ENCODE measurements around the gene PEX6. TPM values are rescaled to one million over a fixed set of nuclear protein-coding genes. Genes with fewer than 3 reads are reported as not detected.
"Not testable (repeated sequence)": the region's sequence is repeated elsewhere in the genome, so short reads cannot be mapped to it uniquely, and the experiment has no call there.

The PEX6 gene
- polyA plus RNA-seq, 3 donors = 11.4 to 21.5 (median 15.0) TPM

DNA sequence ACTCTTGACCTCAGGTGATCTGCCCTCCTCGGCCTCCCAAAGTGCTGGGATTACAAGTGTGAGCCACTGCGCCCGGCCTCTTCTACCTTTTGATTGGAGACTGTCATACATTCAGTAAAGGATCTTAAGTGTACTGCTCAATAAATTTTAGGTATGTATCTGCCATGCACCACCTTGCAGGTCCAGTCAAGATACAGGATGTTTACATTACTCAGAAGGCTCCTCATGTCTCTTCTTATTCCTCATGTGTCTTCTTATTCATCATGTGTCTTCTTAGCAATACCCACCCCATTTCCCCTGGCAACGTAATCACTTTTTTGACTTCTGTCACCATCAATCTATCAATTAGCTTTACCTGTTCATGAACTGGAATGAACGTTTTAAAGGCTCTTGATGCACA lies 26.9 kb upstream of the PEX6 start:
- WGBS, 3 donors = 88 to 91% (median 89%) methylated on average over 5 of the region's 5 CpGs

DNA sequence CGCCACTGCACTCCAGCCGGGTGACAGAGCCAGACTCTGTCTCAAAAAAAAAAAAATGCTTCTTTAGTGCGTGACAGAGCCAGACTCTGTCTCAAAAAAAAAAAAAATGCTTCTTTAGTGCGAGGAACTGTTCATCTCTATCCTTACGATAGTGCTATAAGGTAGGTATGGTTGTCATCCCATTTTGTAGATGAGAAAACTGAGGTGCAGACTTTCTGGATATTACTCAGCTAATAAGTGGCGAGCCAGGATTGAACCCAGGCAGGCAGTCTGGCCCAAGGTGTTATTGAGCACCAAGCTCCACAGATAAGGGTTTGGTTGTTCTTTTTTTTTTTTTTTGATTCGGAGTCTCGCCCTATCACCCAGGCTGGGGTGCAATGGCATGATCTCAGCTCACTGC lies 22.9 kb upstream of the PEX6 start:
- 91 to 96% (median 94%) methylated on average over 8 of the region's 8 CpGs for WGBS, 3 donors
- no peak overlapping the region for H3K27ac ChIP-seq (ENCODE audit: low read depth, low read length)

More for the DNA sequence above, 26.9 kb upstream of the PEX6 start:
- H3K27ac ChIP-seq (ENCODE audit: low read depth, low read length) = no peak overlapping the region

DNA sequence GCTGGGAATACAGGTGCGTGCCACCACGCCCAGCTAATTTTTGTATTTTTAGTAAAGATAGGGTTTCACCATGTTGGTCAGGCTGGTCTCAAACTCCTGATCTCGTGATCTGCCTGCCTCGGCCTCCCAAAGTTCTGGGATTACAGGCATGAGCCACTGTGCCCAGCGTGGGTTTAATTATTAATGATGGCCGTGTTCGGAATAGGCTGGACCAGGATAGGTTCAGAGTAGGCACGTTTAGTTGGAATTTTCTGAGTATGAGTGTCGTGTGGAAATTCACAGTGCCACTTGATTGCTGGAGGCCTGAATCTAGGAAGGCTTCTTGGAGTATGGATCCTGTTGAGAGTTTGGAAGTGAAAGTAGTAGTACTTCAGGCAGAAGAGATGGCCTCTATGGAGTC lies 19.2 kb upstream of the PEX6 start:
- not testable (repeated sequence) for H3K27ac ChIP-seq (ENCODE audit: low read depth, low read length)
- 86 to 96% (median 94%) methylated on average over 9 of the region's 9 CpGs for WGBS, 3 donors

DNA sequence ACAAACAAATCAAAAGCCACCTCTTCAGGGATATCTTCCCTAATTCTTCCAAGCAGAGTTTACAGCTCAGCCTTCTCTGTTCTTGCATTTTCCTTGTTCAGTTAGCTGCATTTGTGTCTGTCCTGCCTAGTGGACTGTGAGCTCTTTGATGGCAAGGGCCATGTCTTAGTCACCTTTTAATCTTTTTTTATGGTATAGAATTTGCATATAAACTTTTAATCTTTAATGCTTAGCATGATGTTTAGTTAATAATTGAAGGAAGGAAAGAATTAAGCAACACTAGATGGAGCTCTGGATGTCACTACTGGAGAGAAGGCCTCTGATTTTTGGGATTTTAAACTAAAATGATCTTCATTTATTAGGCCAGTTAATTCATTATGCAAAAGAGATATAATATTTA lies 17.5 kb upstream of the PEX6 start:
- H3K27ac ChIP-seq (ENCODE audit: low read depth, low read length) = no peak overlapping the region

DNA sequence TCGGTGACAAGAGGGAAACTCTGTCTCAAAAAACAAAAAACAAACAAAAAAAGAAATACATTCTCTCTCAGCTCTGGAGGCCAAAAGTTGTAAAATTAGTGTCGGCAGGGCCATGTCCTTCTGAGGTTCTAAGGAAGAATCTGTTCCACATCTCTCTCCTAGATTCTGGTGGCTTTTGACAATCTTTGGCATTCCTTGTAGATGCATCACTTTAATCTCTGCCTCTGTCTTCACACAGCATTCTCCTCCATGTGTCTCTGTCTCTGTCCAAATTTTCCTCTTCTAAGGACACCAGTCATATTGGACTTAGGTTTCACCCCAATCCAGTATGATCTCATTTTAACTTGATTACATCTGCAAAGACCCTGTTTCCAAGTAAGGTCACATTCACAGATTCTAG lies 14.5 kb upstream of the PEX6 start:
- 96 to 98% (median 96%) methylated on average over 2 of the region's 2 CpGs for WGBS, 3 donors
- H3K27ac ChIP-seq (ENCODE audit: low read depth, low read length) = no peak overlapping the region

DNA sequence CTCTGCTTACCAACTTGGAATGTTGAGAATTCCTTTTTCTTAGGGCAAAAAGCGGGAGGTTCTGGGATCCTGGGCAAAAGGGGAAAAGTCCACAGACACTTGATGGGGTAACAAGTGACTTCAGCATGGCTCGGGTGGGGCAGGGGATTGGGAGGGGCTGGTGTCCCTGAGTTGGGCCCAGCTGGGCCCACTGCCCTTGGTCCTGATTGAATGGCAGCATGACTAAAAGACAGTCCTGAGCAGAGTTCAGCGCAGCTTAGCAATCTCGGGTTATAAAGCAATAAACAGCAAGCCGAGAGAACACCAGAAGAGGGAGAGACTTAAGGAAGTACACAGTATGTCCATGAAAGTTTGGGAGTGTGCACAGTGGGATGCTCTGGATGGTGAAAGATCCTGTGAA lies 10.9 kb upstream of the PEX6 start:
- 80 to 94% (median 91%) methylated on average over 5 of the region's 5 CpGs for WGBS, 3 donors

DNA sequence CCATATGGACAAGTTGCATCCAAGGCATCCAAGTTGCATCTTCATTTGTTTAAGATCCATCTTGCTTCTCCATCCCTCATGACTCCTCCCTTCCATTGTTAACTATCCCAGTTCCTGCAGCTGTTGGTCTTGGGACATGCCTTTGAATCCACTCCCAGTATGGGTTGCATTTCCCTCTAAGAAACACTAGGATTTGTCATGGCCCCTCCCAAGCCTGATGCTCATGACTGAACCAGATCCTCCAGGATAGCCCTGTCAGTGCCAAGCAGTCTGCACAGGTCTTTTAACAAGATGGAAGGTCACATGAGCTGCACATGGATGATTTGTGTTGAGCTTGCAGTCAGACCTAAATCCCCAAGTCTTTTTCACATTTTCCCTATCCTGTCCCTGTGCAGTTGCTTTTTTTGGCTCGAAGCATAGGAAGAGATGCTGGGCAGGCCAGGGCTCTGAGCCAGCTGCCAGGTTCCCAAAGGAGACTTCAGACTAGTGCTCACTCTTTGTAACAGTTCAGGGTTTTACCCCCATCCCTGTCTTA lies 9.6 kb upstream of the PEX6 start:
- no peak overlapping the region for H3K27ac ChIP-seq (ENCODE audit: low read depth, low read length)
- WGBS, 3 donors = 30 to 67% (median 36%) methylated on average over 1 of the region's 1 CpG

More for the DNA sequence above, 10.9 kb upstream of the PEX6 start:
- no peak overlapping the region for H3K27ac ChIP-seq (ENCODE audit: low read depth, low read length)

DNA sequence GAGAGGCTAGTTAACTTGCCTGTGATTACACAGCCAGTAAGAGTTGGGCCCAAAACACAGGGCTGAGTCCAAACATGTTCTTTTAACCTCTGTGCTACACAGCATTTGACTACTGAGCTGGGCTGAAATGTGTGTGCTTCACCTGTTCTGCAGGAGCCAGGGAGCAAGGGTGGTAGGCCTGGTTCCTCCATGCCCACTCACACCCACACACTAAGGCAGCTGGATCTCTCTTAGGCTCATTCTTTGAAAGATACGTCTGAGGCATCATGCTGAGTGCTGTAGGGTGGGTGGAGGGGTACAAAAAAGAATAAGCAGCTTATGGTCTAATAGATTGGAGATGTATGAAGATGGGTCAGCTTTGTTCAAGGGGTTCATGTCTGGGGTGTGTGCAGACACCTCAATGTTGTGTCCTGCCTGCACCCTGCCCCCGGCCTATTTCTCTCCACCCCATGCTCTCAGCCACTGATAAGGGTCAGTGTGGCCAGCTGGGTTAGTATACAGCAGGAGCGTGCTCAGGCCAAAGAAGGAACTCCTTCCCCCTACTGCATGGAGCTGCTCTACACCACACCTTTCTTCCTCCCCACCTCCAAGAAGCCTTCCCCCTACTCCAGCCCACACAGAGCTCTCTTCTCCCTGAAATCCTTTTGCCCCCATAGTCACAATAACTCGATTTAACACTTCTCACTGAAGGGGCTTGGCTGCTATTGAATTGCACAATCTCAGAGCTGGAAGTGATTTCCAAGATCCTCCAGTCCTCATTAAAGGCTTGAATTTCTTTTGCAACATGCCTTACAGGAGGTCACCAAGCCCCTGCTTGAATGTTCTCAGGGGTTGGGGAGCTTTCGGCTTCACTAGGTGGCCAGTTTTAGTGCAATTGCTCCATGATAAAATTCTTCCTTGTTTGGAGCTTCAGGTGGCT lies 8.8 kb upstream of the PEX6 start:
- 58 to 69% (median 66%) methylated on average over 5 of the region's 5 CpGs for WGBS, 3 donors
- H3K27ac ChIP-seq (ENCODE audit: low read depth, low read length) = no peak overlapping the region

DNA sequence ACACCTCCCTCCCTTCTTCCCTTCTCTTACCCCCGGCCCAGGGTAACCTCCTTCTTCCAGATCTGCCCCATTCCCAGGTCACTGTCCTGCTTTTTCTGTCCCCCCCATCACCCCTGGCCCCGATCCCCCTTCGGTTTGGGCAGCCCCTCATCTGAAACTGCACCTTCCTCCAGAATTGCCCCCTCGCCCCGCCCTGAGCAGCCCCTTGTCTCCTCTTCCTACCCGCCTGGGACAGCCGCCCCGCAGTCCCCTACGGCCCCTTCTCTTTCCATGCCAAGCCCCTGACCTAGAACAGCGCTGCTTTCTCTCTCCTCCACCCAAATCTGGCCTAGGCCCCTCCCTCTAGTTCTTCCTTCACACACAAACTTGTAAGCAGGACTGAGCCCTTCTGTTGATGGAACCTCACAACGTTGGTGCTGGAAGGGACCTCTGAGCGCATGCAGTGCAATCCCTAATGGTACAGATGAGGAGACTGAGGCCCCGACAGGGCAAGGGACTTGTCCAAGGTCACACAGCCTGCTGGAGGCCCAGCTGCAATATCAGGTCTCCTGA lies 6.0 kb upstream of the PEX6 start:
- 10 to 11% (median 10%) methylated on average over 13 of the region's 13 CpGs for WGBS, 3 donors
- H3K27ac ChIP-seq (ENCODE audit: low read depth, low read length) = no peak overlapping the region

DNA sequence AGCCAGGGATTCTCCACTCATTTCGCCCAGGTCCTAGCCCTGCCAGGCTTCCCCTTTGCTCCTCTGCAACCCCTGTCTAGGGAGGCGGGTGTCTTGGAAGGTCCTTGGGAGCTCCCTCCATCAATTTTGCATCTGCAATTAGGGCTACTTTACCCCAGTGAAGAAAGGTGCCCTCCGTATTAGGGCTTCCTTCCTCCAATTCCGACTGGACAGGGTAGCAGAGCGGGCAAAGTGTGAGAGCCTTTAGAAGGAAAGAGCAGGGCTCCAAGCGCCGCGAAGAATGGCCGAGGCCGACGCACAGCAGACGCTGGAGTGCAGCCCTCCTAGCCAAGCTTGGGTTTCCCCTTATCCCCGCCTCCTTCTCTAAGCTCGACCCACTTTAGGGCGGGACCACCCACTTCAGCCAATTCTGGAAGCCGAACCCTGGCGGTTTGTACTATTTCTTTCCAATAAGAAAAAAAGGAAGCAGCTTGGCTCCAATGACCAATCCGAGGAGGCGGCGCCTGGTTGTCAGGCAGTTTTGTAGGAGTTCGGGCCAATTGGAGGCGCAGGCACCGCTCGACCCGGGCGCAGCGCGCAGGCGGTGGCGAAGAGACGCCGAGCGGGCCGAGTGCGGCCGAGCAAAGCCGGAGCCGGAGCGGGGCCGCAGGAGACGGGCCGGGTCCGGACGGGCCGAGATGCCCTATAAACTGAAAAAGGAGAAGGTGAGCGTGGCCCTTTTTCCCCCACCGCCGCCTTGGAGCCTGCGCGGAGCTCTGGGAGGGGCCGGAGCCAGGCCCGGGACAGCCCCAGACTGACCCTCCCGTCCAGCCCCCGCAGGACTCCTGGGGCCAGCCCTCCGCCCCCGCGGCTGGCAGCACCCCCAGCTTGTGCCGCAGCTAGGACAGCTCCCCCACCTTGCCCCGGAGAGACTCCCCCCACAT lies 5.3 kb upstream of the PEX6 start, which contains the start of gene PPP2R5D:
PPP2R5D (plus strand) TSS at position 570 of the 923 bp plus-strand sequence; CDS start at position 678, 108 bp downstream.
- 0 to 1% (median 1%) methylated on average over 48 to 59 of the region's 59 CpGs for WGBS, 3 donors

DNA sequence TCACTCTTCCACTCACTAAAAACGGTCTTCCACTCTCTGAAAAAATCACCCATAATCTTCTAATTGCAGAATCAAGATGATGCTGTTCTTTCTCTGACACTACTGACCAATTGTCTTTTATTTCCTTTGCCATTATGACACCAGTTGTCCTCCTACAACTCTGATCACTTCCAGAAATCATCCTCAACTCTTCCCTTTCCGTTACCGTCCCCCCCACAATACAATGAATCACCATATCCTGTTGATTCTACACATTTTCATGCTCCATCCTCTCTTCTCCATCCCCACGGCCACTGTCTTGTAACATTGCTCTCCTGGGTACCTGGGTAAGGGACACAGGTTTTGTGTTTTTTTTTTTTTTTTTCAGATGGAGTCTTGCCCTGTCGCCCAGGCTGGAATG lies 2.9 kb upstream of the PEX6 start:
- H3K27ac ChIP-seq (ENCODE audit: low read depth, low read length) = no peak overlapping the region
- 84 to 89% (median 85%) methylated on average over 5 of the region's 5 CpGs for WGBS, 3 donors

More for the DNA sequence above, 5.3 kb upstream of the PEX6 start, which contains the start of gene PPP2R5D:
- no peak within 1 kb of the TSS for H3K27ac ChIP-seq (ENCODE audit: low read depth, low read length)

DNA sequence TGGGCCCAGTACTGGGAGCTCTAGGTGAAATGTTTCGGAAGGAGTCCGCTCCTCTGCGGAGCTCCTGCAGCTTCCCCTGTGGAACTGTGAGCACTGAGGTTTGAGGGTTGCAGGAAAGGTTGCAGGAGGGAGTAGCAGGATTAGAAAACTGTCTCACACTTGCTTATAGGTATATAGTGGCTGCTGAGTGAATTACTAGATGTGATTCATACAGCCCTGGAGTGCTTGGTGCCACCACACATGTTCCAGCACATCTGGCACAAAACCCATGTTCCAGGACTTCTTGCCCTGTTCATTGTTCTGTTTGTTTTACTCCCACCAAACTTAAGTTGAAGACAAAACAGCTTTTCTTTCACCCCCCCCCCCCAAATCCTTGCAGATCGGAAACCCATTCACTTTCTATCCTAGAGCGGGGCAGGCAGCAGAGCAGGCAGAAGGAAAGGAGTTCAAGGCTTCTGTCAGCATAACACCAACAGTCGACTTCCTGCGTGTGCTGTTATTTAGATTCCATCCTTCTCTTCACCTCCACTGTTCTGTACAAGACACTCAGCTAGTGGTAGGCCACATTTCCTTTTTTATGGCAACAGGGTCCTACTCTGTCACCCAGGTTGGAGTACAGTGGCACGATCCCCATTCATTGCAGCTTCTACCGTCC lies 669 bp upstream of the PEX6 start:
- WGBS, 3 donors = 38 to 44% (median 42%) methylated on average over 9 of the region's 9 CpGs
- H3K27ac ChIP-seq (ENCODE audit: low read depth, low read length) = no peak overlapping the region

DNA sequence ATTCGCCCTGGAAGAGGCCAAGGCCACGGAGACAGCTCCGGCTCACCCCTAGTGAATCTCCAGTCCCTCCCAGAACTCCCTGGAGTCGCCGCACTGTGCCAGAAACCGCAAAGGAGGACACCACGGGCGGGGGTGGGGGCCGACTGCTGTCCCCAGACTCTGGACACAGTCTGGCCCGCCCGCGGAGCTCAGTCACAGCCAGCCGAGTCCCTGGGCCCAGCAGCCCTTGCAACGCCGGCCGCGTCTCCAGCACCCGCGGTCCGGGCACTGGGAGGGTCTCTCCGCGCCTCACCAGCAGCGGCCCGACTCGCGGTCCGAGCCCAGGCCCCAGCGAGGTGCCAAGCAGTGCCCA lies 518 bp downstream of the PEX6 start:
- 0 to 1% (median 1%) methylated on average over 11 to 28 of the region's 28 CpGs for WGBS, 3 donors
- H3K27ac ChIP-seq (ENCODE audit: low read depth, low read length) = peak overlapping the region; percentile 2

DNA sequence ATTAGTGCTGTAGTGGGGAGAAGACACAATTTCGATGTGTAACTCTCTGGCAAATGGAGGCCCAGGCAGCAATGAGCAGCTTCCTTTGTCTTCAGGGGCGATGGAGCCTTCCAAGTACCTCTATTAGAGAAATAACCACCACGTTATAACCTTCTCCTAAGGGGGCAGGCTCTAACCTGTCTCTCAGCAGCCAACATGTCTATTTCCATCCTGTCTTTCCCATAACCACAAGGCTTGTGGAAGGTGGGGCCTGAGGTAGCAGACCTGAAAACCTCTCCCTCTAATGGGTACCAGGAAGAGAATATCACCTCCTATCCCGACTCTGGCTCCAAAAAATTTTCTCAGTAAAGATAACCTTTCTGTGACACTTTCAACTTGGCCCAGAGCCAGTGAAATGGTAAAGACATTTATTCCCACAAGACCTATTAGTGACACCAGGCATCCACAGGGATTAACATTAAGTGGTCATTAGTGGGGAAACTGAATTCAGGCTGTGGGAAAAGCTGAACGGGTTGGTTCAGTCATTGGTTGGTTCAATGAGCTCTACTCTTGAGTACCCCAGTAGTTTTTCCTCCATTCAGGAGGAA lies 4.0 kb downstream of the PEX6 start:
- H3K27ac ChIP-seq (ENCODE audit: low read depth, low read length) = no peak overlapping the region
- WGBS, 3 donors = 77 to 88% (median 78%) methylated on average over 5 of the region's 5 CpGs

DNA sequence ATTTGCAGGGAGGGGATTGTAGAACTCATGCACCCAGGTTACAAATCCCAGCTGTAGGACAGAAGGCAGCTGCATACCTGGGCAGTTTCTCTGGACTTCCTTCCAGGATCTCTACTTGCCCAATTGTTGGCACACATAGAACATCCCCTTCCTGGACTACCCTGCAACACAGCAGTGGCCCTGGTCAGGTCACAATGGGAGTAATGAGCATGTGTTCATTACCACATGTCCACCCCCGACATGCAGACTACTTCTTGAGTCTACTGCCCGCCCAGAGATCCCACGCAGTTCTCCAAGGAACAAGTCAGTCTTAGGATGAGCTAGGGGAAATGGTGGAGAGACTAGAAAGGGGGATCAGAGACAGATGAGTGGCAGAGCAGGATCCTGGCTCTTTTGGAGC lies 5.1 kb downstream of the PEX6 start:
- no peak overlapping the region for H3K27ac ChIP-seq (ENCODE audit: low read depth, low read length)
- 66 to 98% (median 75%) methylated on average over 3 of the region's 3 CpGs for WGBS, 3 donors

DNA sequence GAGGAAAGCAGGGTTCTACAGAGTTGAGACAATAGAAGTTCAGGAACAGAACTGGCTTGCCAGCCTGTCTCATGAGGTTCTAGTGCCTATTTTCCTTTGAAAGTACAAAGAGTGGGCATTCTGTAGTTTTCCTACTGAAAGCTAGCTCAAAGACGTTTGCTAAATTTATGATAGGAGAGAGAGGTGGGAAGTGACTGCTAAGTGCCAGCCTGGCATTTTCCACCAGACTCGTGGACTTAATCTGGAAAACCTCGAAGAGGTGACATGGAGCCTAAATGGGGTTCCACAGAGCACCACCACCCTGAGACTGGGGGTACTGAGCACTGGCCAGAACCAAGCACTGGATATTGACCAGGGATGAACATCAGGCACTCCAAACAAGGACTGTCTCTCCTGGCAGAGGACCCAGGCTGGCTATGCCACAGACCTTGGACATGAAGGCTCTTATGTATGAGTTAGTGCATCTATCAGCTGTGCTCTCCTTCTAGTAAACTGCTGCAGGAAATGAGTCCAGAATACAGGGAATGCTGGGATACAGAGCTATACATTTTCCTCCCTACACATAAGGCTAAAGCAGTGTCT lies 7.1 kb downstream of the PEX6 start:
- no peak overlapping the region for H3K27ac ChIP-seq (ENCODE audit: low read depth, low read length)
- WGBS, 3 donors = 74 to 92% (median 78%) methylated on average over 3 of the region's 3 CpGs

DNA sequence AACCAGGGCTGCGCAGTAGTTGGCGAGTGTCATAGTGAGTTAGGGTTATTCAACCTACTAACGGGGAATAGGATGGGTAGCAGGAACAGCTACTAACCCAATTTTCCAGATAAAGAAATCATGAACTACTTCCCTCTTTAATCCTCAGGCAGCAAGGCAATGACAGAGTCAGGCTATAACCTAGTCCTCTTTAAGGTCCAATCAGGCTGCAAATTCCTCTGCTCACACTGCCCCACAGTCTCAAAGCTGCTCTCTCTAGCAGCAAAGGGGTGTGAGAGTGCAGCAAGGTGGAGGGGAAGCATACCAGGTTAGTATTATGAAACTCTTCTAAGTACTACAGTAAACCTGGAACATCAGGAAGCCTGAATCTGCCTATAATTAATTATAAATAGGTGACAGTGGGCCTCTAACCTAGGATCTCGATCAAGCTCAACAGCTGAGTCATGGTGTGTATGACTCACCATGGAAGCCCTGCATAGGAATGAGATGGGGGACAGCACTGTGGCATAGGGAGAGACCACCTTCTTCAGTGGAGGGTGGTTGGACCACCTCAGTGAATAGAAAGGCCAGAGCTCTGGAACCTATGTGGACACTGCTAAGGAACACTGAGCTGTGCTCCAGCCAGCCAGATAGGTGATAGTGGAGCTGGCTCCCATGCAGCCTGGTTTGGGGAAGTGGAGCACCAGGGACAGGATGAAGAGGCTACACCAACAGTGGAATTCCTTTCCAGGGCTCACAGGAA lies 7.9 kb downstream of the PEX6 start:
- no peak overlapping the region for H3K27ac ChIP-seq (ENCODE audit: low read depth, low read length)
- 63 to 87% (median 75%) methylated on average over 4 of the region's 4 CpGs for WGBS, 3 donors

Measured in adipose tissue (tissue), 3 donors.